ENCODE data around the gene WNT9A.

Gene WNT9A

DNA sequence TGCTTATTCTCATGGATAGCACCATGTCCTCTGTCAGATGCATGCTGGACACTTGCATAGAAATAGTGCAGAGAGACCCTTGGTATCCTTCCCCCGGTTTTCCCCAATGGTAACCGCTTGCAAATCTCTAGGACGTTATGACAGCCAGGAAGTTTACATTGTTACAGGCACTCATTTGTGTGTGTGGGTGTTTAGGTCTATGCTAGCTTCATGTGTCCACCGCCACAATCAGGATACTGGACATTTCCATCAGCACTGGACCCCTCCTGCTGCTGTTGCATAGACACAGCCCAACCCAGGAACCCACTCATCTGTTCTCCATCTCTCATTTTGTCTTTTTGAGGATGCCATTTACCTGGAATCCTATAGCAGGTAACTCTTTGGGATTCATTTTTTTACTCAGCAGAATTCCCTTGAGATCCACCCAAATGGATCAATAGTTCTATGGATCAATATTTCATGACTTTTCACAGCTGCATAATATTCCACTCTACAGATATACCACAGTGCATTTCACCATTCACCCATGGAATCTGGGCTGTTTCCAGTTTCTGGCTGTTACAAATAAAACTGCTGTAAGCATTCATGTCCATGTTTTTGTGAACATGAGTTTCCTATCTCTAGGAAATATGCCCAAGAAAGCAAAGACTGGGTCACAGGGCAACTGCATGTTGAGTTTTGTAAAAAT is 6.6 kb upstream of the WNT9A start:
- DNase-seq = no peak

GRCh38 chr1:227953022-227953412 is 5.3 kb upstream of the WNT9A start:
- no peak for DNase-seq

DNA sequence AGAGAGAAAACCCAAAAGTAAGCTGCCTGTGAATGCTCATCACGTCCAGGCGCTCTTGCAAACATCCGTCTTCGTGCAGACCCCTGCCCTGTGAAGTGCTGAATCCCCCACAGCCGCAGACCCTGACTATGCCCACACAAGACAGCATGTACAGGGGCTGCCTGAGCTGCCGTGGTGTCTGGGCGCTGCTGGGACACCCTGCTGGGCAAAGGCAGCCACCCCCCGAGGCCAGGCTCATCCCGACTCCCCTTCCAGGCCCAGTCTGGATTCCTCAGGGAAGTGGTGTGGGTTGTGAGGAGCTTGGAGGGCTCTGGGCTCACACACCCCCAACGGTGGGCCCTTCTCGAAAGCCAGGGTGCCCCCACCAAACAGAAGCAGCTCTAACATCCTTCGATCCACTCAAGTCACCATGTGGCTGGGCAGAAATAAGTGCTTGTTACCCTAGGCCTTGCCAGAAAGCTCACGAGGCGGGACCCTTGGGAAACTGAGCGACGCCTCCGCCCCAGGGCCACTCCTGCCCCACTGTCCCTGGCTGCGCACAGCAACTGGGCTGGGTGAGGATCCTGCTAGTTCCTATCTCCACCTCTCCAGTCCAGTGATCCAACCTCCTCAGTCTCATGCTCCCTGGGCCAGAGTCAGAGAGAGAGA is 4.8 kb upstream of the WNT9A start:
- DNase-seq = no peak

- DNase-seq = no peak
These were observed 4.1 kb upstream of the WNT9A start for GRCh38 chr1:227951624-227952373.

GRCh38 chr1:227950735-227951346 is 3.1 kb upstream of the WNT9A start:
- DNase-seq = no peak

DNA sequence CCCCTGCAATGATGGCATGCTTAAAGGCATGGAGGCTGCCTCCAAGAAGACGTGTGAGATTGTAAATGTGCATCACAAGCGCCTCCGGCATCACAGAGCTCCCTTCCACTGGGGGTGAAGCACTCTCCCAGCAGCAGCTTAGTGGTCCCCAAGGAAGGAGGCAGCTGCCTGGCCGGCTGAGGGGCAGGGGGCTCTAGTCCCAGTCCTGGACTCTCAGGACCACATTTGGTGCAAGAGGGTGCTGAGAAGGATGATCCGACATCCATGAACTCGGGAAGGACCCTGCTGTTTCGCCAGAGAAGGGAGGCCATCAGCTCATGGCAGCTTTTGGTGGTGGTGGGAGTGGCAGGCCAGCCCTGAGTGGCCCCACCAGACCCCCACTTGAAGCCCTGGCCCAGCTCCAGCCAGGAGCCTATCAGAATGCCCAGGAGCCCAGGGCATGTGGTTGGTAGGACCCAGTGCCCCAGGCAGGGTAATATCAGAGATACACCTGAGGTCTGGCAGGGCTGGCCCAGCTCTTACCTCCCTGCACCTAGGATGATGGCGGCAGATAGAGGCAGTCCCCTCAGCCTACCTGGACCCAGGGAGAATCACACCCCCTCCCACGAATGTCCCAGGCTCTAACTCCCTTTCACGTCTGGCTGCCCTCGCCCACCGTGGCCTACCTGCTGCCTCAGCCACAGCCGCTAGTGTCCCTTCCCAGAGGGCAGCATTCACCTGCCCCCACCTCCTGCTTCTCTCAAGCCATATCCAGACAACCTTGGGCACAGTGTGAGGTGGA is 2.4 kb upstream of the WNT9A start:
- no peak for DNase-seq

DNA sequence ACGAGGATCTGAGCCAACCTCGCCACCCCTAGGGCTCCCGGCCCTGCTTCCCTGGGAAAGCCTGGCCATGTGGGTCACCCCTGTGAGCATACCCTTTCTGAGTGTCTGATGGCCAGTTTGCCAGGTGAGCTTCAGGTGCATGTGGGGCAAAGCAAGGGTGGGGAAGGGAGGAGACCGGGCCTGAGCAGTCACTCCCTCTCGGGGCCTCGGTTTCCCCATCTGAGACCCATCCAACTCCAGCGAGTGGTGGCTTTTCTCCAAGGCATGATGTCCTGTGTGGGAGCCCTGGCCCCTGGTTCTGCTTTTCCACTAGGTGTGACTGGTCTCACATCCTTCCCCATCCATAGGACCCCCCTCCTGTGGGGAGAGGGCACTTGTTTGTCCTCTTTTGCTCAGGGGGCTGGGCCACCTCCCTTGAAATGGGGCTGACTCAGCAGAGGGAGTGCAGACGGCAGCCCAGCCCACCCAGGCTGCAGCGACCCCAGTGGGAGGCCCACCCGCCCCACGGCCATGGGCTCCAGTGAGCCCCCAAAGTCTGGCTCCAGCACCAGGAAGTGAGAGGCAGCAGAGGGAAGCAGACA is 1.7 kb upstream of the WNT9A start:
- no peak for DNase-seq

- DNase-seq = no peak
These were observed 945 bp upstream of the WNT9A start for GRCh38 chr1:227948493-227949260.

DNA sequence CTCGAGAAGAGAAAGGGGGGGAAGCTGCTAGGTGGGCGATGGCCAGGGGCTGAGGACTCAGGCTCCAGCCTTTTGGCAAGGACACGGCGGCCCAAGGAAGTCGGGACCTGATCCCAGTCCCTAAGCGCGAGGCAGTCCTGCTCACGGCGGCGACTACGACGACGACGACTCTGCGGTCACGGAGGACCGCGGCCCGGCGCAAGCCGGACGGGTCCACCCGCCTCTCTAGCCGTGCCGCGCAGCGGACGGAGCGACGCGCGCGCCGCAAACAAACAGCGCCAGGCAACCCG is 401 bp downstream of the WNT9A start:
- DNase-seq = no peak

- no peak for DNase-seq
These were observed 927 bp downstream of the WNT9A start for GRCh38 chr1:227946624-227947385.

- DNase-seq = no peak
These were observed 1.7 kb downstream of the WNT9A start for GRCh38 chr1:227945891-227946623.

GRCh38 chr1:227944931-227945890 is 2.5 kb downstream of the WNT9A start:
- no peak for DNase-seq

DNA sequence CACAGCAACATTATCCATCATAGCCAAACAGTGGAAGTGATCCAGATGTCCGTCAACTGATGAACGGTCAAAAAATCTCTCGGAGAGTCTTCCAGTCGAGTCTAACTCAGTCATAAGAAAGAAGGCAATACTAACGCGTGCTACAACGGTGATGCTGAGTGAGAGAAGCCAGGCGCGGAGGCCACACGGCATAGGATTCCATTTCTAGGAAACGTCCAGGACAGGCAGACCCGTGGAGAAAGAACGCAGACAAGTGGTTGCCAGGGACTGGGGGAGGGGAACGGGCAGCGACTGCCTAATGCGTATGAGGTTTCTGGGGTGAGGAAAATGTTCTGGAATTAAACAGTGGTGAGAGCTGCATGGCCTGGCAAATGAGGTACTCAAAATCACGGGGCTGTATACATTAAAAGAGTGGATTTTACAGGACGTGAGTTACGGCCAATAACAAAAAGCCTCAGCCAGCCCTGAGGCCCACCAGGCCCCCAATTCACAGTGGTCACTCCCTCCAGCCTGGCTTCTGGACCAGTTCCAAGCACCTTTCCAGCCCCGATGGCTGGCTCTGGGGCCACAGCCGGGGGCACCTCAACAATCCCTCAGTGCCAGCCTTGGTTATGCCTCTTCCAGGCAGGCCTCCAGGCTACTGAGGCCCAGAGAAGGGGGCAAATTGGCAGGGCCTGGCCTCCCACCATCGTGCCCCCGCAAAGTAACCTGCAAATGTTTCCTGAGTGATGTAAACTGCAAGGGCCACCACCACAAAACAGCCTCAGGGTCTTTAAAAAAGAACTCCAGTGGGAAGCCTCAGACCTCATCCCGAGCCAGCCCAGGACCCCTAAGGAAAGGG is 3.4 kb downstream of the WNT9A start:
- no peak for DNase-seq

DNA sequence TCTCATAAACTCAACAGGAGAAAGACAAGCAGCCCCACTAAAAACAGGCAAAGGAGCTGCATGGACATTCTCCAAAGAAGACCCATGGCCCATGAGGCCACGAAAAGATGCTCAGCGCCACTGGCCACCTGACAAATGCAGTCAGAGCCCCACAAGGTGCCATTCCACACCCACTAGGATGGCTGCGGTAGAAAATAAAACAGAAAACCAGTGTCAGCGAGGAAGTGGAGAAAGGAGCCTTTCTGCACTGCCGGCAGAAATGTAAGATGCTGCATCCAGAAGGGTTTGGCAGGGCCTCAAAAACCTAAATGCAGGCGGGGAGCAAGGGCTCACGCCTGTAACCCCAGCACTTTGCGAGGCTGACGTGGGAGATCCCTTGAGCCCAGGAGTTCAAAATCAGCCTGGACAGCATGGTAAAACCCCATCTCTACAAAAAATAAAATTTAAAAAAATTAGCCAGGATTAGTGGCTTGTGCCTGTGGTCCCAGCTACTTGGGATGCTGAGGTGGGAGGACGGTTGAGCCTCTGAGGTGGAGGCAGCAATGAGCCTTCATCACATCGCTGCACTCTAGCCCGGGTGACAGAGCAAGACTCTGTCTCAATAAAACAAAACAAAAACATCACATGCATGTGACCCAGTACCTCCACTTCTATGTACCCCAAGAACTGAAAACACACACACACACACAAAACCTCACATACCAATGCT is 4.2 kb downstream of the WNT9A start:
- DNase-seq = no peak

DNA sequence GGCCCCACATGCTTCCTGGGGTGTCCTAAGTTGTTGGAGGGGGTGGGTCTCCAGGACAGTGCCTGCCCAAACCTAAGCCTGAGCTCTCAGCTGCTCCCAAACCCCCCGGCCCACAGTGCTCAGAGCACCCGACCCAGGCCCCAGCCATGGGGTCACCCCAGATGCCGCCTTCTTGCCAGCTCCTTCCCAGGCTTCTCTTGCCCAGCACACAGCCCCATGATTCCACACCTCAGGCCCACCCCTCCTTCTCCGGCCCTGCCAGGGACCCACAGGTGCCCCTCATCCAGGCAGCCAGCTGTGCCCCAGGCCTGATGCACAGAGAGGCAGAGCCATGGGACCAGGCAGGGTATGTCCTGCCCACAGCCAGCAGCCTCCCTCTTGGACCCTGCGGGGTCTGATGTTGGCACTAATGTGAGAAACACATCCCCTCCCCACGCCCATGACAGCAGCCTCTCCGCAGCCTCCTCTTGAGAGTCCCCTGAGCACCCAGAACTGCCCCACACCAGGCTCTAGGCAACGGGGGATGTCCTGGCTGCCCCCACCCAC is 4.9 kb downstream of the WNT9A start:
- no peak for DNase-seq

- no peak for DNase-seq
These were observed 5.6 kb downstream of the WNT9A start for GRCh38 chr1:227942021-227942715.

Measured in NCI-H1417 treated with DMSO at 0.1 percent for 48 hours (cell line).